Stimulated activated CD4-positive, alpha-beta T cell treated with anti-CD3 and anti-CD28 coated beads, Interleukin-15, amount 100 ng/mL, for 1 hour (primary cell): ENCODE results near the gene SHC1.
A peak's percentile ranks its signal among the peaks of the same experiment; 100 is the strongest.
"Not testable (repeated sequence)": the region's sequence is repeated elsewhere in the genome, so short reads cannot be mapped to it uniquely, and the experiment has no call there.

ENCODE experiments used
- DNase-seq, 2 donors: peaks; one replicate each; pipeline ENCODE4 v3.0.0-alpha.2; 2020; ENCODE audit warnings: low read depth in 1 of 2, low spot score in 1 of 2

SHC1 gene

GRCh38 chr1:154995301-154995983, 24.9 kb upstream of the SHC1 start:
- DNase-seq: not testable (repeated sequence)

- no peak for DNase-seq
Observed at GRCh38 chr1:154994591-154994990, 24.0 kb upstream of the SHC1 start.

GRCh38 chr1:154994269-154994587, 23.7 kb upstream of the SHC1 start:
- no peak for DNase-seq

GRCh38 chr1:154993572-154994268, 23.2 kb upstream of the SHC1 start, which contains the start of gene LENEP:
LENEP (plus strand) TSS chr1:154993586; CDS start chr1:154993608, 22 bp downstream.
- DNase-seq: no peak

- DNase-seq: no peak
Observed at GRCh38 chr1:154992721-154993571, 22.4 kb upstream of the SHC1 start.

- no peak for DNase-seq
Observed at GRCh38 chr1:154990276-154990675, 19.7 kb upstream of the SHC1 start.

- no peak for DNase-seq
Observed at GRCh38 chr1:154989195-154989860, 18.8 kb upstream of the SHC1 start.

GRCh38 chr1:154988058-154988954, 17.8 kb upstream of the SHC1 start:
- DNase-seq: no peak

GRCh38 chr1:154987326-154987725, 16.8 kb upstream of the SHC1 start:
- DNase-seq: no peak

- not testable (repeated sequence) for DNase-seq
Observed at GRCh38 chr1:154986736-154987135, 16.2 kb upstream of the SHC1 start.

GRCh38 chr1:154983776-154984466, 13.4 kb upstream of the SHC1 start:
- no peak for DNase-seq

GRCh38 chr1:154982897-154983648, 12.5 kb upstream of the SHC1 start, which contains the start of gene FLAD1:
FLAD1 (plus strand) TSS chr1:154983344; CDS start chr1:154983695, 351 bp downstream.
- peak; percentile 90 to 91 for DNase-seq

- DNase-seq: no peak
Observed at GRCh38 chr1:154982341-154982740, 11.8 kb upstream of the SHC1 start.

GRCh38 chr1:154978360-154978759, 7.8 kb upstream of the SHC1 start:
- DNase-seq: no peak

- DNase-seq: not testable (repeated sequence)
Observed at GRCh38 chr1:154977762-154978161, 7.2 kb upstream of the SHC1 start.

- peak; percentile 11 to 38 for DNase-seq
Observed at GRCh38 chr1:154975409-154976059, 5.0 kb upstream of the SHC1 start.

- peak; percentile 85 to 88 for DNase-seq
Observed at GRCh38 chr1:154974808-154975408, 4.4 kb upstream of the SHC1 start.
